HG03342 (cell line): ENCODE data around the gene SYT6.
A peak's percentile ranks its signal among the peaks of the same experiment; 100 is the strongest.

ENCODE experiments used
- ATAC-seq: cut with Tn5 transposase; IDR thresholded peaks from one replicate; pipeline ENCODE4 v1.9.1; 2021; ENCODE audit warnings: mild to moderate bottlenecking, moderate library complexity; ENCODE audit not compliant: unreplicated experiment

SYT6 gene

DNA sequence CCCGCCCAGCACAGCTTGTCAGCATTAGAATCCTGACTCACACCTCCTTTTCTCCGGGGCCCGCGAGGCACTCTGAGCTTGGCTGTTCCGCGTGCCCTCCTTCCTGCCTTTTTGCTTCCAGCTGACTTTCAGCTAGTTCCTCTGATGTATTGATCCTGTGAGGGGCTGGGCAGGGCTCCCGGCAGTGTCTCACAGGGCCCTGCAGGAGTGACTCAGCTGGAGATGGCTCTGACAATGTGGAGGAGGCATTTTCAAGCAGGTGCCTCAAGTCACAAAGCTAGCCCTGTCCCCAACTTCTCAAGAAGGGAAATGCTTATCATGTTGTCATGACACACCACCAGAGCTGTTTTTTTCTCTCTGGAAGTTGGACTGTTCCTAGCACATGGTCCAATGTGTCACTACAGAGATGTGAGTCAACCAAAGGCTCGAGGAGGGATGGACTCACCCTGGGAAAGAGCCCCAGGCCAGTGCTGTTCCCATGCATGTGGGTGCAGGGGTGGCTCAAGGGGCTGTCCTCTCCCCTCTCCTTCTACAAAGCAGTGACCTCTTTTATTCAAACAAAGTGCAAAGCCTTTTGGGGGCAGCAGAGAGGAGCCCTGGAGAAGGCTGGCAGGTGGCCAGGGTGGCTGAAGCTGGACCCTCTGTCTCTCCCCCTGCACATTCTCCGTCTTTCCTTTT, 30.6 kb downstream of the SYT6 start:
- no peak for ATAC-seq

DNA sequence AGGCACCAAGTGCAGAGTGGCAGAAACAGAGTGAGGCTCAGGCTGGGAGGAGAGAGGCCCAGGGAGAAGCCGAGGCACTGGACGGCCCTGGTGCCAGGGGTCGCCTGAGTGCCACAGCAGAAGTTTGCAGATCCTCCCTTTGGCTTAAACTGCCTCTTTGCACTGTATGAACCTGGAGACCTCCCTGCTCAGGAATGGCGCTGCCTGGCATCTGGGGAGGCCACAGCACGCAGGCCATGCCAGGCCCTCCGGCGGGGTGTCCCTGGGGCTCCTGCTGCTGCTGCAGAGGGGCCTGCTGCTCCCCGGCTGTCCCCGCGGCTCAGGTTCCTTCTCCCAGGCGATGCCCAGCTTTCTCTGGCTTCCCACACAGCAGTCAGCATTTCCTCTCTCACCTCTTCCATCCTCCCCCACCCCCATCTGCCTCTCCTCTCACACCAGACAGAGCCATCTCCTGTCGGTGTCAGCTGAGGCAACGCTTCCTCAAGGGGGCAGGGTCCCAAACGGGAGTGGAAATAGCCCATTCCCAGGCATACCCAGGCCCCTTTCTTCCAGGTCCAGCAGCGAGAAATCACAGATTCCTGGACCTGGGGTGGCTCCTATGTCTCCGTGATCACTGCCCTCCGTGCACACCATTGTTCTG, 35.2 kb downstream of the SYT6 start:
- ATAC-seq = no peak

GRCh38 chr1:114117654-114118053, 36.0 kb downstream of the SYT6 start:
- ATAC-seq = no peak

GRCh38 chr1:114116086-114116485, 37.6 kb downstream of the SYT6 start:
- no peak for ATAC-seq

- ATAC-seq = no peak
Measured at GRCh38 chr1:114114185-114115094, 39.2 kb downstream of the SYT6 start.

DNA sequence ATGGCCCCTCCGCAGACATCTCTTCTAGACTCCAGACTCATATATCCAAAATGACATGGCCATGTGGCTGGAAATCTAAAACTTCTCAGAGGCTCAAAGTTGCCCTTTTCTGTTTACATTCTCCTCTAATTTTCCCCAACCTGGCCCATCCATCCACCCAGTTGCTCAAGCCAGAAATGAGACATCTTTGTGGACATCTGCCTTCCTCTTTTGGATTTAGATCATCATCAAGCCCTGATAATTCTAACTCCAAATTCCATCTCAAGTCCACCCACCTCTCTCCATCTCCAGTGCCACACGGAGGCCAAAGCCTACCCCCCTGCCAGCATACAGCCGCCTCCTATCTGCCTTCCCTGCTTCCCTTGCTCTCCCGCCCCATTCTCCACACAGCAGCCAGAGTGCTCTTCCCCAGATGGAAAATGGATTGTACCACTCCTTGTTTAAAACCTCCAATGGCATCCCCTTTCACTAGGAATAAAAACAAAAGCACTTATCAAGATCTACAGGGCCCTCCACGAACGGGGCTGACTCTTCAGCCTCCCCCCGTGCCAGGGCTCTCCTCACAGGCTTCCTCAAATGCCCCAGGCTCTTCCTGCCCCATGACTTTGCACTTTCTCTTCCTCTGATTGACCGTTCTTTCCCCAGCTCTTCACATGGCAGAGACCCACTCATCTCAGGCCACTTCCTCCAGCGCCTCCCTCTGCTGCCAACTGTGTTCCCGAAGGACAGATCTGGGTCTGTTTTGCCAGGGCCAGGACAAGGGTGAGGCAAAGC, 40.1 kb downstream of the SYT6 start:
- ATAC-seq = no peak

DNA sequence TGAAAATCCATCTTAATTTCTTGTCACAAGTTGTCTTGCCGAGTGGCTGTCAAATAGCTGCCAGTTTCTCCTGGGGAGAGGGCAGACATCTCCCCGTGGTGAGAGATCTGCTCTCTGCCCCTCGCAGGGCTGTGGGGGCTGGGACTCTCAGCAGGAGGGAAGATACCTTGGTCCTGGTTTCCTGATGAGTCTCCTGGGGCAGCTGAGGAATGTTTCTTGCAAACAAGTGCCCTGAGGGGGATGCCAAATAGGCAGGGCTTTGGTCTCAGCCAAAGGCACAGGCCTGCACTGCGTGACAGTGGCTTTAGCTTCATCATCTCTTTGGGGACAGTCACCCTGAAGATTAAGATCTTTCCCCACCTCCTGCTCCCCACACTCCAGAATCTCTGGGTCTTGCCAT, 40.9 kb downstream of the SYT6 start:
- ATAC-seq = no peak

- no peak for ATAC-seq
Measured at GRCh38 chr1:114111731-114112641, 41.7 kb downstream of the SYT6 start.

- ATAC-seq = no peak
Measured at GRCh38 chr1:114109981-114110380, 43.7 kb downstream of the SYT6 start.

DNA sequence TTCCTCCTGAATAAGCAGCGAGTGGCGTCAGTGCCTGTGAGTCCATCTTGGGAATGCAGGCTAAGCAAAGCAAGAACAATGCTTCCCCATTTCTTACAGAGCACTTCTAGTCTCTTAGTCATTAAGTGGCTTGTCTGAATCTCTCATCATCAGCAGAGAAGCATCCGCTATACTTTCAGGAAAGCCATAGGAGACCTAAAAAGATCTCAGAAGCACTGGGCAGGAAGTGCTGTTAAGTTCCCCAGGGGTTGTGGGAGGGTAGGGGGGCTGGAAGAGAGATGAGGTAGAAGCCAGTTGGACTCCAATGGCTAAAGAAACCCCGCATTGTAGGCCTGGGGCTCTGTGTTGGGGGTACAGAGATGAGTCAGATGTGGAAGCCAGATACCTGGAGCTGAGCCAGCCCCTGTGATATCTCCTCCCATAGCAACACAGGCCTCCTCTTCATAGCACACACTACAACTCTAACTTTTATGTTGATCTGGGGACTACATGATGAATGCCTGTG, 44.9 kb downstream of the SYT6 start:
- ATAC-seq = peak; percentile 93

DNA sequence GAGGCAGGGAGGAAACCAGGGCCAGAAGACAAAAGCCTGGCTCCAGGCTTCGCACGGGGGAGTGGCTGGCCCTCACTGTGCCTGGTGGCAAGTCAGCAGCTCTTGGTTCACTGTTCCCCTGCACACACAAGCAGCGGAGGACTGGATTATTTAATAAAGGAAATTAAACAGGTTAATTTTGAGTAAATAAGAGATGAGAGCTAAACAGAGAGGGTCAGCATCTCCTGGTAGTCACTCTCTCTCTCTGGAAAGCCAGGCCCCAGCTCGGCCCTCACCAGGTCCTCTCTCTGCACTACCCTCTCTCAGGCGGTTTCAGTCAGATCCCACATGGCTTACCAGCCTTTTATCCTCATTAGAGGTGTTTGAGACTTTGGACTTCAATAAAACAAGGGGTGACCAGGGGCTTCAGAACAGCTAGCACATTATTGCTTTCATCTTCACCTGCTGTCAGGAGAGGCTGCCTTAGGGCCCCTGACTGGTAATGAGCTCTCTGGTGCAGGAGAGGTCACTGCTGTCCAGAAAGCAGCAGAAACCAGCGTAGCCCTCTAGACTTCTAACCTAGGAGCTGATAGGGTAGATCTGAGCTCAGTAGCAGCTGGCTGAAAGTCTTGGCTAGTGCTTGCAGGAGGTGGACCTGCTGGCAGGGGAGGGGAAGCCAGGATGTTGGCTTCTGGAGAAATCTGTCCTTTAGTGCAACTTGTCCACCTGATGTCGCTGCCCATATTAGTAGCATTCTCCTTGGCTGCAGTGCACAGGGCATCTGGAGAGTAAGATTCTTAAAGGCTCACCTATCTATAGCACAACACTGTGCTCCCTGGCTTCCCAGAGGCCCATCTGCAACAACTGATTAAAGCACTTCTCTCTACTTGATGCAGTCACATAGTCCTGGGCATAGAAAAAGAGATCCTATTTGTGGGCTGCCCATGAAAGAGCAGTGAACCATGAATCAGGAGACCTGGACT, 45.9 kb downstream of the SYT6 start:
- ATAC-seq = no peak

GRCh38 chr1:114105421-114105979, 48.2 kb downstream of the SYT6 start:
- no peak for ATAC-seq

GRCh38 chr1:114104949-114105348, 48.7 kb downstream of the SYT6 start:
- no peak for ATAC-seq

GRCh38 chr1:114103992-114104391, 49.7 kb downstream of the SYT6 start:
- ATAC-seq = no peak

- no peak for ATAC-seq
Measured at GRCh38 chr1:114102136-114102535, 51.5 kb downstream of the SYT6 start.

GRCh38 chr1:114100148-114100547, 53.5 kb downstream of the SYT6 start:
- no peak for ATAC-seq

- no peak for ATAC-seq
Measured at GRCh38 chr1:114099268-114099667, 54.4 kb downstream of the SYT6 start.

DNA sequence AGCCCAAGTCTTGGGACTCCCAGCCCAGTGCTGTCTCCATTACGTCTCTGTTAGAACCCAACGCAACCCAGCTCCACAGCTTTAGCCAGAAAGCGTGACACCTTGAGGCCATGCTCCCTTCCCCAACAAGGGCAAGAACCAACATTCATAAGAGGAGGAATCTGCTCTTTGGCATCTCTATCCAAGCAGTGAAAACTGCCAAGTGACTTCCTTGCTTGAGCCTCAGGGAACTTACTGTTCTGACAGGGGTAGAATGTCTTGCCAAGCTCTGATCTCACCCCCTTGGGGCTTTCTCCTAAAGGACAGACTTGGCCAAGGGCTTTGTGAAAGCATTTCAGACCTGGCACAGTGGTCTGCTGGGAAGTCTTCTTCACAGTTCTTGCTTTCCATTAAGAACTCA, 56.6 kb downstream of the SYT6 start:
- no peak for ATAC-seq
